Spinal cord (tissue), 10 donors: Measurements from ENCODE around the gene CHD9. TPM values are rescaled to one million over a fixed set of nuclear protein-coding genes. Genes with fewer than 3 reads are reported as not detected.

Source experiments
- DNase-seq, 6 donors: peaks; one replicate each; pipeline versions ENCODE4 v3.0.0 to v3.0.0-alpha.2; 2013 to 2015; ENCODE audit warnings: low spot score in 6 of 6, low read depth in 4 of 6
- H3K27ac ChIP-seq: one replicate; pipeline ENCODE4 v1.5.1; 2013; ENCODE audit warnings: low read depth, low read length, control low read depth
- H3K27me3 ChIP-seq: one replicate; pipeline ENCODE4 v1.6.1; 2013; ENCODE audit warnings: low read length; ENCODE audit not compliant: control insufficient read depth, insufficient read depth
- H3K36me3 ChIP-seq: one replicate; pipeline ENCODE4 v1.6.1; 2013; ENCODE audit warnings: low read length; ENCODE audit not compliant: control insufficient read depth, insufficient read depth
- H3K4me1 ChIP-seq: one replicate; pipeline ENCODE4 v1.6.1; 2013; ENCODE audit warnings: low read length; ENCODE audit not compliant: control insufficient read depth, insufficient read depth
- H3K4me3 ChIP-seq: one replicate; pipeline ENCODE4 v1.5.1; 2013; ENCODE audit warnings: low read depth, low read length, control low read depth
- H3K9me3 ChIP-seq: one replicate; pipeline ENCODE4 v1.6.1; 2013; ENCODE audit warnings: low read length; ENCODE audit not compliant: control insufficient read depth, insufficient read depth
- WGBS: methylation state at CpG from one replicate; pipeline ENCODE4 v1.1.5; 2013; ENCODE audit warnings: missing lambda C conversion rate; ENCODE audit not compliant: insufficient coverage; 5-methylcytosine and 5-hydroxymethylcytosine counted together
- polyA plus RNA-seq, 2 donors: library from polyadenylated mRNA; unstranded; fragments of 120-200 nt; gene quantifications; one replicate each; pipeline ENCODE4 v1.2.1, GENCODE V29; 2013; ENCODE audit not compliant: insufficient read length in 2 of 2
- total RNA-seq, 2 donors: library from RNA; depleted of rRNA in 1 of 2; stranded (reverse); fragments of 120-200 nt in 1 of 2; fragments of >200 nt in 1 of 2; gene quantifications; one replicate each; pipeline versions ENCODE4 v1.2.3 to v1.2.4, GENCODE V29; 2013 to 2014
- donor health status: healthy.

Gene CHD9
- total and polyA plus RNA-seq, 4 donors = 32.2 to 140 (median 82.8) TPM

- Histone ChIP-seq H3K4me1 (peaks cover 24% of the 10 kb centered on the region), H3K36me3 (peaks cover 2% of the 10 kb centered on the region), H3K4me3 (no peak overlapping the region), H3K9me3 (no peaks in the 10 kb centered on the region), H3K27ac (no peak overlapping the region), H3K27me3 (no peaks in the 10 kb centered on the region)
- no peak for DNase-seq
- WGBS = 63% methylated on average over 6 of the region's 8 CpGs
Measured at GRCh38 chr16:53057658-53058057, 2.9 kb downstream of the CHD9 start.

GRCh38 chr16:53058441-53058840 lies 3.6 kb downstream of the CHD9 start:
- H3K36me3 ChIP-seq = peaks cover 2% of the 10 kb centered on the region
- no peak for DNase-seq
- peaks cover 24% of the 10 kb centered on the region for H3K4me1 ChIP-seq
- no peaks in the 10 kb centered on the region for H3K9me3 ChIP-seq
- no peak overlapping the region for H3K27ac ChIP-seq
- 100% methylated on average over 1 of the region's 5 CpGs for WGBS
- H3K4me3 ChIP-seq = no peak overlapping the region
- H3K27me3 ChIP-seq = no peaks in the 10 kb centered on the region

GRCh38 chr16:53058882-53059281 lies 4.1 kb downstream of the CHD9 start:
- 91% methylated on average over 5 of the region's 5 CpGs for WGBS
- peaks cover 2% of the 10 kb centered on the region for H3K36me3 ChIP-seq
- DNase-seq = no peak
- H3K9me3 ChIP-seq = no peaks in the 10 kb centered on the region
- H3K4me3 ChIP-seq = no peak overlapping the region
- peaks cover 24% of the 10 kb centered on the region for H3K4me1 ChIP-seq
- no peaks in the 10 kb centered on the region for H3K27me3 ChIP-seq
- H3K27ac ChIP-seq = no peak overlapping the region

GRCh38 chr16:53059672-53060071 lies 4.9 kb downstream of the CHD9 start:
- DNase-seq = no peak
- Histone ChIP-seq H3K4me3 (no peak overlapping the region), H3K9me3 (no peaks in the 10 kb centered on the region), H3K4me1 (peaks cover 19% of the 10 kb centered on the region), H3K27me3 (no peaks in the 10 kb centered on the region), H3K36me3 (peaks cover 2% of the 10 kb centered on the region), H3K27ac (no peak overlapping the region)
- WGBS = 100% methylated on average over 2 of the region's 7 CpGs

- H3K27me3 ChIP-seq = no peaks in the 10 kb centered on the region
- peaks cover 13% of the 10 kb centered on the region for H3K4me1 ChIP-seq
- no peaks in the 10 kb centered on the region for H3K9me3 ChIP-seq
- 60% methylated on average over 1 of the region's 5 CpGs for WGBS
- peaks cover 2% of the 10 kb centered on the region for H3K36me3 ChIP-seq
- no peak overlapping the region for H3K4me3 ChIP-seq
- no peak for DNase-seq
- H3K27ac ChIP-seq = no peak overlapping the region
Measured at GRCh38 chr16:53061256-53061655, 6.5 kb downstream of the CHD9 start.

- Histone ChIP-seq H3K9me3 (no peaks in the 10 kb centered on the region), H3K27me3 (no peaks in the 10 kb centered on the region), H3K4me3 (no peak overlapping the region), H3K4me1 (peaks cover 8% of the 10 kb centered on the region), H3K36me3 (peaks cover 2% of the 10 kb centered on the region), H3K27ac (no peak overlapping the region)
- no peak for DNase-seq
- WGBS = 66% methylated on average over 3 of the region's 3 CpGs
Measured at GRCh38 chr16:53061701-53062159, 6.9 kb downstream of the CHD9 start.

GRCh38 chr16:53064081-53064578 lies 9.3 kb downstream of the CHD9 start:
- H3K27me3 ChIP-seq = no peaks in the 10 kb centered on the region
- H3K27ac ChIP-seq = no peak overlapping the region
- WGBS = no CpG with 5 or more reads among the region's 1 CpG
- no peak for DNase-seq
- peaks cover 3% of the 10 kb centered on the region for H3K4me1 ChIP-seq
- H3K36me3 ChIP-seq = peaks cover 8% of the 10 kb centered on the region
- H3K9me3 ChIP-seq = no peaks in the 10 kb centered on the region
- no peak overlapping the region for H3K4me3 ChIP-seq

- no peak for DNase-seq
- peak overlapping the region; percentile 33 for H3K27ac ChIP-seq
- H3K4me3 ChIP-seq = no peak overlapping the region
- no peaks in the 10 kb centered on the region for H3K27me3 ChIP-seq
- H3K4me1 ChIP-seq = peaks cover 3% of the 10 kb centered on the region
- H3K9me3 ChIP-seq = no peaks in the 10 kb centered on the region
- peaks cover 8% of the 10 kb centered on the region for H3K36me3 ChIP-seq
- 70% methylated on average over 2 of the region's 6 CpGs for WGBS
Measured at GRCh38 chr16:53065461-53066061, 10.8 kb downstream of the CHD9 start.

GRCh38 chr16:53067675-53068074 lies 12.9 kb downstream of the CHD9 start:
- H3K36me3 ChIP-seq = peaks cover 6% of the 10 kb centered on the region
- H3K27ac ChIP-seq = no peak overlapping the region
- H3K27me3 ChIP-seq = no peaks in the 10 kb centered on the region
- H3K9me3 ChIP-seq = no peaks in the 10 kb centered on the region
- DNase-seq = no peak
- H3K4me1 ChIP-seq = peaks cover 13% of the 10 kb centered on the region
- no peak overlapping the region for H3K4me3 ChIP-seq
- 100% methylated on average over 1 of the region's 2 CpGs for WGBS

GRCh38 chr16:53068423-53068833 lies 13.6 kb downstream of the CHD9 start:
- no peak overlapping the region for H3K27ac ChIP-seq
- no peaks in the 10 kb centered on the region for H3K27me3 ChIP-seq
- 91% methylated on average over 2 of the region's 4 CpGs for WGBS
- H3K9me3 ChIP-seq = no peaks in the 10 kb centered on the region
- H3K4me1 ChIP-seq = peaks cover 13% of the 10 kb centered on the region
- DNase-seq = no peak
- H3K4me3 ChIP-seq = no peak overlapping the region
- peaks cover 6% of the 10 kb centered on the region for H3K36me3 ChIP-seq
